Activated T-helper 1 cell treated with anti-CD3 and anti-CD28 coated beads, Interleukin-12 subunit alpha, Interleukin-12 subunit beta, Interleukin-2, Interleukin-4 antibody, amounts not matched to agents 30 ng/mL and 10 ng/mL and 1 ng/mL, durations not matched to agents 14 hours and 24 hours and 36 hours (primary cell): ENCODE results near the gene ARMC9. TPM values are rescaled to one million over a fixed set of nuclear protein-coding genes. Genes with fewer than 3 reads are reported as not detected.
"Not testable (repeated sequence)": the region's sequence is repeated elsewhere in the genome, so short reads cannot be mapped to it uniquely, and the experiment has no call there.

Experiments used
- DNase-seq: peaks from one replicate; pipeline ENCODE4 v3.0.0; 2021; ENCODE audit warnings: low spot score
- H3K27ac Mint-ChIP-seq: one replicate; pipeline ENCODE4 v1.8.0; 2021; ENCODE audit warnings: mild to moderate bottlenecking, mixed read lengths
- H3K27me3 Mint-ChIP-seq: one replicate; pipeline ENCODE4 v1.8.0; 2022; ENCODE audit warnings: mild to moderate bottlenecking, moderate library complexity, mixed read lengths; ENCODE audit not compliant: insufficient read depth
- H3K36me3 Mint-ChIP-seq: one replicate; pipeline ENCODE4 v1.8.0; 2021; ENCODE audit warnings: low read depth, mixed read lengths
- H3K4me1 Mint-ChIP-seq: one replicate; pipeline ENCODE4 v1.8.0; 2021; ENCODE audit warnings: low read depth, mixed read lengths
- H3K4me3 Mint-ChIP-seq: one replicate; pipeline ENCODE4 v1.8.0; 2021; ENCODE audit warnings: mild to moderate bottlenecking, moderate library complexity, mixed read lengths
- H3K9me3 Mint-ChIP-seq: one replicate; pipeline ENCODE4 v1.8.0; 2021; ENCODE audit warnings: mixed read lengths
- intact Hi-C: fragments of 100-400 bp; cut with micrococcal nuclease; formaldehyde crosslinking; loops from one replicate; pipeline ENCODE4 v1.15.1; 2024
- total RNA-seq: library from RNA; stranded (reverse); gene quantifications from 2 replicates; pipeline ENCODE4 v1.2.3, GENCODE V29; 2022

ARMC9 gene
- total RNA-seq, 1 donor from 2014 or later = 3.8 TPM

- Mint-ChIP-seq H3K27ac (no peak overlapping the region), H3K4me3 (no peak overlapping the region), H3K4me1 (no peaks in the 10 kb centered on the region), H3K36me3 (no peaks in the 10 kb centered on the region), H3K9me3 (no peaks in the 10 kb centered on the region), H3K27me3 (peaks cover 11% of the 10 kb centered on the region)
- DNase-seq = no peak
- intact Hi-C loops = no loop called here
These were observed 143.8 kb downstream of the ARMC9 start for GRCh38 chr2:231342061-231342711.

DNA sequence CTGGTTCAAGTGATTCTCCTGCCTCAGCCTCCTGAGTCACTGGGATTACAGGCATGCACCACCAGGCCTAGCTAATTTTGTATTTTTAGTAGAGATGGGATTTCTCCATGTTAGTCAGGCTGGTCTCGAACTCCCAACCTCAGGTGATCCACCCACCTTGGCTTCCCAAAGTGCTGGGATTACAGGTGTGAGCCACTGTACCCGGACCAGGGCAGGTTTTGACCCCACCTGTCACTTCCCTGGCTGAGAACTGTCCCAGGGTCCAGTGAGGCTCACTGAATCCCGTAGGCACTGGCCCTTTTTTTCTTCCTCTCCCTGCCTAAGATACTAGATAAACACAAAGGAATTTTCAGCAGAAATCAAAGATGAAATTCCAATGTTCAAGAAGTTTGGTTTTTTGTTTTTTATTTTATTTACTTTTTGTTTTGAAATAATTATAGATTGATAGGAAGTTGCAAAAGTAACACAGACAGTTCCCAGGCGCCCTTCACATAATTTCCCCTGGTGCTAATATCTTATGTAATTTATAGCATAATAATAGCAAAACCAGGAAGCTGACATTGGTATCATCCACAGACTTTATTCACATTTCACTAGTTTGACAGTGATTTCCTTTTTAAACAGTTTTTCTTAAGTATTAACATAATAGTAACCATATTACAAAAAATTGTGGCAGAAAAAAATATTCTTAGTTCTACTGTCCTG is 144.7 kb downstream of the ARMC9 start:
- intact Hi-C loops = no loop called here
- Mint-ChIP-seq H3K4me3 (no peak overlapping the region), H3K27me3 (peaks cover 17% of the 10 kb centered on the region), H3K27ac (no peak overlapping the region), H3K36me3 (no peaks in the 10 kb centered on the region), H3K4me1 (no peaks in the 10 kb centered on the region), H3K9me3 (no peaks in the 10 kb centered on the region)
- no peak for DNase-seq

DNA sequence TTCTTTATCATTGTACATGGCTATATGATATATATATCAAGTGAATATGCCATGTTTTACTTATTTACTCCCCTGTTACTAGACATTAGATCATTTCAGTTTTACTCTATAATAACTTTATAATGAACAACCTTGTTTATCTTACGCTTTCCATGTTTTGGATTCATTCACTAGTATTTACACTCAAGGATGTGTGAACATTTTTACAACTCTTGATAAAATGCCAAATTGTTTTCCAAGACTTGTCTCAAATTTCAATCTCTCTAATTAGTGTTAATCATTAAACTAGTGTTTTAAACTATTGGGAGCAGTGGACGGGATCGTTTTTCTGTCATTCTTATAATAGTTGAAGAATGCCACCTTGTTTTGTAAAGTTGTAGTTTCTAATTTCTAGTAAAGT is 145.6 kb downstream of the ARMC9 start:
- DNase-seq = no peak
- intact Hi-C loops = no loop called here
- H3K27me3 Mint-ChIP-seq = peaks cover 20% of the 10 kb centered on the region
- no peaks in the 10 kb centered on the region for H3K36me3 Mint-ChIP-seq
- no peak overlapping the region for H3K27ac Mint-ChIP-seq
- no peaks in the 10 kb centered on the region for H3K9me3 Mint-ChIP-seq
- H3K4me1 Mint-ChIP-seq = no peaks in the 10 kb centered on the region
- no peak overlapping the region for H3K4me3 Mint-ChIP-seq

DNA sequence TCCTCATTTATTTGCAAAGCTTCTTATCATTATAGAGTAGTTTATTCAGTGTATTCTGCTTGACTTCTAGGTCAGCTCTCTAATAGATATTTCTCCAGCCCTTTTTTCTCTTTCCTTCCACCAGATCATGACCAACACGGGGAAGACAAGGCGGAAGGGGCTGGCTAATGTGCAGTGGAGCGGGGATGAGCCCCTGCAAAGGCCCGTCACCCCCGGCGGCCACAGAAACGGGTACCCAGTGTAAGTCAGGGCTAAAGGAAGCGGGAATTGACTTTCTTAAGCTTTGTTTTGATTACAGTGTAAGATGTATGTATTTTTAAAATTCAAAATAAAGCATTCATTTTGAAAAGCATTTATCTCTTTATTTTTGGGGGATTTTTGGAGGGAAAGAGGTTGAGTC is 146.4 kb downstream of the ARMC9 start:
- Mint-ChIP-seq H3K4me3 (no peak overlapping the region), H3K27me3 (peaks cover 22% of the 10 kb centered on the region), H3K36me3 (no peaks in the 10 kb centered on the region), H3K27ac (no peak overlapping the region), H3K4me1 (no peaks in the 10 kb centered on the region), H3K9me3 (no peaks in the 10 kb centered on the region)
- no peak for DNase-seq
- intact Hi-C loops = no loop called here

- H3K9me3 Mint-ChIP-seq = no peaks in the 10 kb centered on the region
- no peak overlapping the region for H3K27ac Mint-ChIP-seq
- no peaks in the 10 kb centered on the region for H3K4me1 Mint-ChIP-seq
- H3K36me3 Mint-ChIP-seq = no peaks in the 10 kb centered on the region
- DNase-seq = no peak
- intact Hi-C loops = no loop called here
- peaks cover 25% of the 10 kb centered on the region for H3K27me3 Mint-ChIP-seq
- no peak overlapping the region for H3K4me3 Mint-ChIP-seq
These were observed 148.7 kb downstream of the ARMC9 start for GRCh38 chr2:231347081-231347480.

- H3K4me3 Mint-ChIP-seq = no peak overlapping the region
These were observed 149.2 kb downstream of the ARMC9 start for GRCh38 chr2:231347638-231348037.

DNA sequence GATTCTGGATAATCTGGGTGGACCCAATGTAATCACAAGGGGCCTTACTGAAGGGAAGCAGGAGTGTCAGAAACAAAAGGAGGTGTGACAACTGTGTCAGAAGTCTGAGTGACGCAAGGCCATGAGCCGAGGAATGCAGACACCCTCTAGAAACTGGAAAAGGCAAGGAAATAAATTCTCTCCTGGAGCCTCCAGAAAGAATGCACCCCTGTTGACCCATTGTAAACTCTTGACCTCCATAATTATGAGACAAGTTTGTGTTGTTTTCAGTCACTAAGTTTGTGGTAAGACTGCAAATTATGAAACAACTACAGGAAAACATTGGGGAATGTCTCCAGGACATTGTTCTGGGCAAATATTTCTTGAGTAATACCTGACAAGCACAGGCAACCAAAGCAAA is 149.7 kb downstream of the ARMC9 start:
- peaks cover 25% of the 10 kb centered on the region for H3K27me3 Mint-ChIP-seq
- H3K4me1 Mint-ChIP-seq = no peaks in the 10 kb centered on the region
- no peaks in the 10 kb centered on the region for H3K9me3 Mint-ChIP-seq
- H3K4me3 Mint-ChIP-seq = no peak overlapping the region
- intact Hi-C loops = no loop called here
- no peak overlapping the region for H3K27ac Mint-ChIP-seq
- H3K36me3 Mint-ChIP-seq = no peaks in the 10 kb centered on the region
- DNase-seq = no peak

More at GRCh38 chr2:231347638-231348037, 149.2 kb downstream of the ARMC9 start:
- peaks cover 25% of the 10 kb centered on the region for H3K27me3 Mint-ChIP-seq
- no peak overlapping the region for H3K27ac Mint-ChIP-seq
- no peaks in the 10 kb centered on the region for H3K9me3 Mint-ChIP-seq
- intact Hi-C loops = no loop called here
- DNase-seq = no peak
- H3K36me3 Mint-ChIP-seq = no peaks in the 10 kb centered on the region
- no peaks in the 10 kb centered on the region for H3K4me1 Mint-ChIP-seq

GRCh38 chr2:231348704-231349373 is 150.4 kb downstream of the ARMC9 start:
- no peak for DNase-seq
- Mint-ChIP-seq H3K4me1 (no peaks in the 10 kb centered on the region), H3K9me3 (no peaks in the 10 kb centered on the region), H3K27ac (no peak overlapping the region), H3K27me3 (peaks cover 25% of the 10 kb centered on the region), H3K36me3 (no peaks in the 10 kb centered on the region), H3K4me3 (no peak overlapping the region)
- intact Hi-C loops = no loop called here

GRCh38 chr2:231349374-231349735 is 150.9 kb downstream of the ARMC9 start:
- intact Hi-C loops, H3K4me3 Mint-ChIP-seq, H3K4me1 Mint-ChIP-seq, H3K27ac Mint-ChIP-seq, H3K36me3 Mint-ChIP-seq, DNase-seq, H3K9me3 Mint-ChIP-seq: not testable (repeated sequence)
- H3K27me3 Mint-ChIP-seq = peaks cover 24% of the 10 kb centered on the region

DNA sequence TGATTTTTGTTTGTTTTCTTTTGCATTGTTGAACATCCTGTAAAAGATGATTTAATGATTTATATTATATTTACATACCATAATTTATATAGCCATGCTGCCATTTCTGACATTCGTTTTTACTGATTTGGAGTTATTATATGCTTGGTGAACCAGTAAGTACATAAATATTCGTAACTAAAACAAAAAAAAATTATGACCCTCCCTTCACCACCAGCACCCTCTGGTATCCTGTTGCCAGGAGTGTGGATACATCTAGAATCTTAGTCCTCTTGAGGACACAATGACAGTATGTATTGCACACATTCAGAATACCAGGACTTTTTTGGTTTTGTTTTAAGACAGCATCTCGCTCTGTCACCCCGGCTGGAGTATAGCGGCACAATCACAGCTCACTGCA is 153.2 kb downstream of the ARMC9 start:
- H3K27me3 Mint-ChIP-seq = peaks cover 18% of the 10 kb centered on the region
- no peaks in the 10 kb centered on the region for H3K4me1 Mint-ChIP-seq
- H3K27ac Mint-ChIP-seq = no peak overlapping the region
- no peaks in the 10 kb centered on the region for H3K9me3 Mint-ChIP-seq
- intact Hi-C loops = no loop called here
- DNase-seq = no peak
- no peaks in the 10 kb centered on the region for H3K36me3 Mint-ChIP-seq
- no peak overlapping the region for H3K4me3 Mint-ChIP-seq

DNA sequence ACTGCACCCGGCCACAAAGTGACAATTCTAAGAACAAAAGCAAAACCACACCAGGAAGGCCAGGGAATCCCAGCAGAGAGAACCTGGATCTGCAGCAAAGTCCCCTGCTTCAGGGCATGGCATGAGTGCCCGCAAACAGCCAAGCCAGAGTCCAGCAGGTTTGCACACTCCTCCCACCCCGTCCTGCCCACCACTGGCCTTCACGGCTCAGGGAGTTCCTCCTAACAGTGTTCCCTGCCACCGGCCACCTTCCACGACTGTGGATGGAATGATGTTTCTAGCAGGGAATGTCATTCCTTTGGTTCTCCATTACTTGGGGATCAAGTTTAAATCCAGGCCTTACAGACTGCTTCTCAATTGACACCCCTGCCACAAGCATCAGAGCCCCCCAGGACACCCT is 155.0 kb downstream of the ARMC9 start:
- Mint-ChIP-seq H3K9me3 (no peaks in the 10 kb centered on the region), H3K4me3 (no peak overlapping the region), H3K4me1 (no peaks in the 10 kb centered on the region), H3K27me3 (peaks cover 9% of the 10 kb centered on the region), H3K36me3 (no peaks in the 10 kb centered on the region), H3K27ac (no peak overlapping the region)
- intact Hi-C loops = no loop called here
- DNase-seq = no peak

GRCh38 chr2:231355508-231356465 is 157.4 kb downstream of the ARMC9 start:
- Mint-ChIP-seq H3K9me3 (no peaks in the 10 kb centered on the region), H3K27me3 (peaks cover 5% of the 10 kb centered on the region), H3K4me3 (no peak overlapping the region)

More at GRCh38 chr2:231355508-231356465, 157.4 kb downstream of the ARMC9 start:
- intact Hi-C loops = no loop called here
- Mint-ChIP-seq H3K36me3 (no peaks in the 10 kb centered on the region), H3K4me1 (no peaks in the 10 kb centered on the region), H3K27ac (no peak overlapping the region)
- DNase-seq = no peak
